G401.6 (cell line): ENCODE data around the gene POTEH.
"Not testable (repeated sequence)": the region's sequence is repeated elsewhere in the genome, so short reads cannot be mapped to it uniquely, and the experiment has no call there.

Experiments
- FAIRE-seq: peaks from 2 replicates; lab custom pipeline; 2012; peaks lifted over from hg19 to GRCh38; lab: Jason Lieb, UNC

The POTEH gene

GRCh38 chr22:15689749-15690125 lies at the start of gene POTEH:
Gene POTEH (plus strand): TSS chr22:15690026. CDS start chr22:15690078, 52 bp downstream.
- FAIRE-seq, result not testable (repeated sequence)

- FAIRE-seq, result not testable (repeated sequence)
Measured at GRCh38 chr22:15642288-15642861, 47.5 kb upstream of the POTEH start.

- not testable (repeated sequence) for FAIRE-seq
Measured at GRCh38 chr22:15651954-15652353, 37.9 kb upstream of the POTEH start.

- not testable (repeated sequence) for FAIRE-seq
Measured at GRCh38 chr22:15652738-15653137, 37.1 kb upstream of the POTEH start.

GRCh38 chr22:15653241-15653640 lies 36.6 kb upstream of the POTEH start:
- not testable (repeated sequence) for FAIRE-seq

GRCh38 chr22:15661102-15661501 lies 28.7 kb upstream of the POTEH start:
- not testable (repeated sequence) for FAIRE-seq

GRCh38 chr22:15664682-15665081 lies 25.1 kb upstream of the POTEH start:
- FAIRE-seq, result not testable (repeated sequence)

- not testable (repeated sequence) for FAIRE-seq
Measured at GRCh38 chr22:15665478-15665877, 24.3 kb upstream of the POTEH start.

- not testable (repeated sequence) for FAIRE-seq
Measured at GRCh38 chr22:15669430-15669829, 20.4 kb upstream of the POTEH start.

- FAIRE-seq, result not testable (repeated sequence)
Measured at GRCh38 chr22:15679702-15680101, 10.1 kb upstream of the POTEH start.

GRCh38 chr22:15684115-15684514 lies 5.7 kb upstream of the POTEH start:
- FAIRE-seq, result not testable (repeated sequence)

GRCh38 chr22:15684695-15685094 lies 5.1 kb upstream of the POTEH start:
- not testable (repeated sequence) for FAIRE-seq

GRCh38 chr22:15685641-15686040 lies 4.2 kb upstream of the POTEH start:
- not testable (repeated sequence) for FAIRE-seq

- not testable (repeated sequence) for FAIRE-seq
Measured at GRCh38 chr22:15687086-15687485, 2.7 kb upstream of the POTEH start.

- FAIRE-seq, result not testable (repeated sequence)
Measured at GRCh38 chr22:15687676-15688075, 2.1 kb upstream of the POTEH start.

GRCh38 chr22:15688090-15688489 lies 1.7 kb upstream of the POTEH start:
- not testable (repeated sequence) for FAIRE-seq

- not testable (repeated sequence) for FAIRE-seq
Measured at GRCh38 chr22:15689012-15689748, 646 bp upstream of the POTEH start.

- not testable (repeated sequence) for FAIRE-seq
Measured at GRCh38 chr22:15713600-15713999, 23.8 kb downstream of the POTEH start.

GRCh38 chr22:15714125-15714524 lies 24.3 kb downstream of the POTEH start:
- not testable (repeated sequence) for FAIRE-seq

- not testable (repeated sequence) for FAIRE-seq
Measured at GRCh38 chr22:15721884-15722283, 32.1 kb downstream of the POTEH start.

GRCh38 chr22:15729209-15729917 lies 39.5 kb downstream of the POTEH start:
- not testable (repeated sequence) for FAIRE-seq

- FAIRE-seq, result not testable (repeated sequence)
Measured at GRCh38 chr22:15731023-15731422, 41.2 kb downstream of the POTEH start.

GRCh38 chr22:15734411-15734810 lies 44.6 kb downstream of the POTEH start:
- not testable (repeated sequence) for FAIRE-seq
